Neuronal stem cell (in vitro differentiated cells): ENCODE results near the gene HSF2.

Experiments
- DNase-seq: peaks from one replicate; pipeline ENCODE4 v3.0.0-alpha.2; 2013; ENCODE audit warnings: low spot score
- H2AFZ ChIP-seq: one replicate; pipeline ENCODE4 v1.6.1; 2013; ENCODE audit warnings: mild to moderate bottlenecking, low read length, inconsistent platforms
- H2AK5ac ChIP-seq: 2 replicates; pipeline ENCODE4 v1.6.1; 2013; ENCODE audit warnings: low read depth, mild to moderate bottlenecking, inconsistent platforms, low read length, moderate library complexity, mixed read lengths
- H2BK120ac ChIP-seq: 2 replicates; pipeline ENCODE4 v1.6.1; 2013; ENCODE audit warnings: low read depth, mild to moderate bottlenecking, inconsistent platforms, low read length, moderate library complexity, mixed read lengths
- H2BK12ac ChIP-seq: one replicate; pipeline ENCODE4 v1.6.1; 2013; ENCODE audit warnings: low read length, inconsistent platforms
- H2BK15ac ChIP-seq: 2 replicates; pipeline ENCODE4 v1.6.1; 2013; ENCODE audit warnings: mild to moderate bottlenecking, low read length, inconsistent platforms, mixed read lengths
- H2BK5ac ChIP-seq: one replicate; pipeline ENCODE4 v1.6.1; 2013; ENCODE audit warnings: inconsistent platforms, mild to moderate bottlenecking, low read length, moderate library complexity
- H3K14ac ChIP-seq: one replicate; pipeline ENCODE4 v1.6.1; 2013; ENCODE audit warnings: low read length, inconsistent platforms
- H3K18ac ChIP-seq: 2 replicates; pipeline ENCODE4 v1.6.1; 2013; ENCODE audit warnings: low read length, inconsistent platforms
- H3K23ac ChIP-seq: 2 replicates; pipeline ENCODE4 v1.6.1; 2013; ENCODE audit warnings: low read depth, mild to moderate bottlenecking, mixed read lengths, low read length, inconsistent platforms; ENCODE audit not compliant: poor library complexity
- H3K27ac ChIP-seq: replicated peaks from 3 replicates; pipeline ENCODE4 v1.5.1; 2013; ENCODE audit warnings: low read length, inconsistent platforms
- H3K27me3 ChIP-seq, 3 experiments: 2 replicates each; pipeline ENCODE4 v1.6.1; 2013; ENCODE audit warnings: low read length in 3 of 3, mild to moderate bottlenecking in 2 of 3, inconsistent platforms in 1 of 3, low read depth in 1 of 3, mixed read lengths in 1 of 3, moderate library complexity in 1 of 3; ENCODE audit not compliant: control insufficient read depth in 3 of 3, insufficient read depth in 3 of 3
- H3K36me3 ChIP-seq, 2 donors: replicated peaks in 1 of 2; 2 replicates each; pipeline ENCODE4 v1.6.1; 2013; ENCODE audit warnings: low read length in 2 of 2; ENCODE audit not compliant: control insufficient read depth in 2 of 2, insufficient read depth in 2 of 2
- H3K4ac ChIP-seq: 2 replicates; pipeline ENCODE4 v1.6.1; 2013; ENCODE audit warnings: inconsistent platforms, mild to moderate bottlenecking, low read length, moderate library complexity
- H3K4me1 ChIP-seq, 2 donors: 1 replicate in 1 of 2; 2 replicates in 1 of 2; pipeline ENCODE4 v1.6.1; 2013; ENCODE audit warnings: low read length in 2 of 2, low read depth in 1 of 2; ENCODE audit not compliant: control insufficient read depth in 2 of 2, insufficient read depth in 1 of 2
- H3K4me2 ChIP-seq: one replicate; pipeline ENCODE4 v1.6.1; 2013; ENCODE audit warnings: mild to moderate bottlenecking, low read length, inconsistent platforms; ENCODE audit not compliant: insufficient read depth, poor library complexity, severe bottlenecking
- H3K4me3 ChIP-seq, 2 donors: 2 replicates each; pipeline ENCODE4 v1.5.1; 2013; ENCODE audit warnings: low read length in 2 of 2, mild to moderate bottlenecking in 2 of 2, inconsistent platforms in 1 of 2, moderate library complexity in 1 of 2
- H3K79me1 ChIP-seq: one replicate; pipeline ENCODE4 v1.6.1; 2013; ENCODE audit warnings: low read depth, mild to moderate bottlenecking, inconsistent platforms, low read length, moderate library complexity
- H3K9ac ChIP-seq: one replicate; pipeline ENCODE4 v1.6.1; 2013; ENCODE audit warnings: mild to moderate bottlenecking, low read depth, low read length, inconsistent platforms; ENCODE audit not compliant: poor library complexity
- H3K9me3 ChIP-seq, 2 donors: replicated peaks in 1 of 2; 2 replicates each; pipeline versions ENCODE3 to v1.6.1; 2013; ENCODE audit warnings: low read length in 2 of 2, mild to moderate bottlenecking in 2 of 2, inconsistent platforms in 1 of 2, low read depth in 1 of 2, mixed read lengths in 1 of 2, moderate library complexity in 1 of 2; ENCODE audit not compliant: control insufficient read depth in 2 of 2, insufficient read depth in 1 of 2
- H4K8ac ChIP-seq: one replicate; pipeline ENCODE4 v1.6.1; 2013; ENCODE audit warnings: low read depth, mild to moderate bottlenecking, inconsistent platforms, low read length, moderate library complexity
- H4K91ac ChIP-seq: one replicate; pipeline ENCODE4 v1.6.1; 2013; ENCODE audit warnings: low read length, low read depth, mild to moderate bottlenecking, inconsistent platforms; ENCODE audit not compliant: poor library complexity
- WGBS, 2 donors: extraction: QIAGEN DNeasy Blood & Tissue Kit; methylation state at CpG; one replicate each; pipeline ENCODE4 v1.1.7; 2013; ENCODE audit warnings: missing lambda C conversion rate in 2 of 2, mixed read lengths in 1 of 2; ENCODE audit not compliant: insufficient read length in 2 of 2, insufficient replicate concordance in 1 of 2; ENCODE audit errors: extremely low coverage in 2 of 2; 5-methylcytosine and 5-hydroxymethylcytosine counted together

The HSF2 gene

DNA sequence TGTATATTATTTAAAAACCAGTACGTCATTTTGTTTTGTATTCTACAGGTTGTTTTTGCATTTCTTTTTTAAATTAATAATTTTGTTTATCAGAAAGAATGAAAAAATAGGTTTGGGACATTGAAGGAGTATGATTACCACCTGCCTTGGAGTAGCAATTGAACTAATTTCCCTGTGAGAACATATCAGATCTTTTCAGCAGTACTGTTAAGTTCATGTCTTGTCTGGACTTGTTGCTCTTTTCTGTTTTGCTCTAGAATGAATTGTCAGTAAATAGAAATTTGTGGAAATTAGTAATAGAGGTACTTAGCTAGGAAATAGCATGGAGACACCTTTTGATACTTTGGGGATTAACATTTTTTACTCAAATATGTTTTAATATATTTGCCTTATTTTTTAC, 24.3 kb downstream of the HSF2 start:
- peaks cover 0 to 1% of the 10 kb centered on the region in 2 donors for H3K9me3 ChIP-seq
- no peak overlapping the region for H3K4me3 ChIP-seq
- no peak overlapping the region for H3K9ac ChIP-seq
- H2BK5ac ChIP-seq: no peak overlapping the region
- no peaks in the 10 kb centered on the region for H3K4me1 ChIP-seq
- no peak overlapping the region for H2BK12ac ChIP-seq
- no CpG with 5 or more reads among the region's 1 CpG for WGBS, 2 donors
- no peak for DNase-seq
- H2BK15ac ChIP-seq: no peak overlapping the region
- H3K27me3 ChIP-seq: no peaks in the 10 kb centered on the region
- H4K91ac ChIP-seq: no peak overlapping the region
- no peak overlapping the region for H3K4me2 ChIP-seq
- no peaks in the 10 kb centered on the region for H3K79me1 ChIP-seq
- no peak overlapping the region for H2AFZ ChIP-seq
- H2BK120ac ChIP-seq: no peak overlapping the region
- no peak overlapping the region for H4K8ac ChIP-seq
- H3K18ac ChIP-seq: no peak overlapping the region
- H3K23ac ChIP-seq: no peak overlapping the region
- H3K14ac ChIP-seq: no peak overlapping the region
- no peak overlapping the region for H3K27ac ChIP-seq
- no peak overlapping the region for H3K4ac ChIP-seq
- no peak overlapping the region for H2AK5ac ChIP-seq
- peaks cover 10 to 100% of the 10 kb centered on the region in 2 donors for H3K36me3 ChIP-seq

DNA sequence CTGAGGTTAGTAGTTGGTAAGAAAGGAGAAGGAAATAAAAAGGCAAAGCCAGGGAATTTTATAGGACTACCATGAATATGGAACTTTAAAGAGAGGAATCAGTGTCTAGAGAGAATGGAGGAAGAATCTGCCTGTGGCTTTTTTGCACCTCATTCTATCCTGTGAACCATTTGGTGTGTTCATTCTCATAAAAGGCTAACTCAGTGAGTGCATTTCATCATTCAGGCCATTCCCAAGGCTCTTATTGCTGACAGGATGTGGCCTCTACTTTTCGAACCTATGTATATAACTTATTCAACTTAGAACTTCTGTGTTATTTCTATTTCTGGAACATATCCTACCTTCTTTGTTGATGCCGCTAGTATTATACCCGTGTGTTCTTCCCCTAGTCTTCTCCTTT, 27.1 kb downstream of the HSF2 start:
- Histone ChIP-seq H3K18ac (no peak overlapping the region), H3K9ac (no peak overlapping the region), H2BK15ac (no peak overlapping the region), H3K4me1 (no peaks in the 10 kb centered on the region), H3K4me2 (no peak overlapping the region), H3K23ac (no peak overlapping the region), H2BK5ac (no peak overlapping the region), H4K91ac (no peak overlapping the region), H2BK120ac (no peak overlapping the region), H3K9me3 (peaks cover 0 to 6% of the 10 kb centered on the region in 2 donors), H3K27ac (no peak overlapping the region), H3K4ac (no peak overlapping the region), H3K14ac (no peak overlapping the region), H4K8ac (no peak overlapping the region), H3K27me3 (no peaks in the 10 kb centered on the region), H2AK5ac (no peak overlapping the region), H2BK12ac (no peak overlapping the region), H3K79me1 (no peaks in the 10 kb centered on the region), H3K4me3 (no peak overlapping the region), H2AFZ (no peak overlapping the region), H3K36me3 (peaks cover 10 to 99% of the 10 kb centered on the region in 2 donors)
- DNase-seq: no peak
- no CpG with 5 or more reads among the region's 3 CpGs for WGBS, 2 donors

DNA sequence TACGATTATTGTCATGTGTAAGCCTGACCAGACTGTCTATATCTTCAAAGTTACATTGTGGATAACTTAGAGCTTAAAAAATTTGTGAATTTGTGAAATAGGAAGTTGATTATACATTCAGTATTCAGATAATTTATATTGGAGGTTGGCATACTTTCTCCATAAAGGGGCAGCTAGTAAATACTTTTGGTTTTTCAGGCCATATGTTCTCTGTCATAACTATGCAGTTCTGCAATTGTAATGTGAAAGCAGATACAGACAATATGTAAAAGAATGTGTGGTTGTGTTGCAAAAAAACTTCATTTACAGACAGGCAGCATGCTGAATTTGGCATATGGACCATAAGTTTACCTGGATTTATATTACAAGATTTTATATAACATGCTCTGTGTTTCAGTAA, 29.3 kb downstream of the HSF2 start:
- Histone ChIP-seq H3K23ac (no peak overlapping the region), H3K4me2 (no peak overlapping the region), H3K18ac (no peak overlapping the region), H3K4ac (no peak overlapping the region), H2AK5ac (no peak overlapping the region), H3K9ac (no peak overlapping the region), H3K79me1 (no peaks in the 10 kb centered on the region), H2AFZ (no peak overlapping the region), H3K36me3 (peaks cover 11 to 99% of the 10 kb centered on the region in 2 donors), H3K14ac (no peak overlapping the region), H4K91ac (no peak overlapping the region), H2BK15ac (no peak overlapping the region), H3K4me3 (no peak overlapping the region), H3K4me1 (no peaks in the 10 kb centered on the region), H2BK120ac (no peak overlapping the region), H2BK12ac (no peak overlapping the region), H3K9me3 (peaks cover 0 to 6% of the 10 kb centered on the region in 2 donors), H3K27me3 (no peaks in the 10 kb centered on the region), H4K8ac (no peak overlapping the region), H2BK5ac (no peak overlapping the region), H3K27ac (no peak overlapping the region)
- DNase-seq: no peak
- WGBS, 2 donors: no CpG with 5 or more reads among the region's 1 CpG

DNA sequence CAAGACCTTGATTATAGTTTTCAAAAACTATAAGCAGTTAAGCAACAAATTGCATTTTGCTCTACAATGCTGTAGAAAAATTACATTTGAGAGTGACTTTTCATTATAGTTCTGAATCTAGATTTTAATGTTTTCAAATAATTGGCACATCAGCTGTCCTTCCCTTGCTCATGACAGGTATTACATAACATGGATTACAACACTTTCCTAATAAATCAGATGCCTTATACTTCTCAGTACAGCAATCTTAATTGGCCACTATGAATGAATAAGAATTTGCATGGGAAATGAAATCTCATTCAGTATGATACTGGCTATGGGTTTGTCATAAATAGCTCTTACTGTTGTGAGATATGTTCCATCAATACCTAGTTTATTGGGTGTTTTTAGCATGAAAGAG, 29.9 kb downstream of the HSF2 start:
- Histone ChIP-seq H3K4me3 (no peak overlapping the region), H3K18ac (no peak overlapping the region), H3K36me3 (peaks cover 9 to 99% of the 10 kb centered on the region in 2 donors)

More for the DNA sequence above, 29.9 kb downstream of the HSF2 start:
- no peak overlapping the region for H2BK5ac ChIP-seq
- no peak overlapping the region for H3K27ac ChIP-seq
- no peak overlapping the region for H2AK5ac ChIP-seq
- no peak overlapping the region for H2AFZ ChIP-seq
- no peaks in the 10 kb centered on the region for H3K27me3 ChIP-seq
- H4K8ac ChIP-seq: no peak overlapping the region
- H2BK15ac ChIP-seq: no peak overlapping the region
- no peak overlapping the region for H3K4me2 ChIP-seq
- no peak overlapping the region for H2BK120ac ChIP-seq
- H4K91ac ChIP-seq: no peak overlapping the region
- no peak overlapping the region for H2BK12ac ChIP-seq
- no peak for DNase-seq
- peaks cover 0 to 6% of the 10 kb centered on the region in 2 donors for H3K9me3 ChIP-seq
- no peak overlapping the region for H3K14ac ChIP-seq
- H3K4me1 ChIP-seq: no peaks in the 10 kb centered on the region
- H3K23ac ChIP-seq: no peak overlapping the region
- H3K9ac ChIP-seq: no peak overlapping the region
- no peaks in the 10 kb centered on the region for H3K79me1 ChIP-seq
- no peak overlapping the region for H3K4ac ChIP-seq
